Thyroid gland (tissue), 4 donors: ENCODE data around the gene UPK3A. TPM values are rescaled to one million over a fixed set of nuclear protein-coding genes. Genes with fewer than 3 reads are reported as not detected.

ENCODE experiments used
- DNase-seq, 2 donors: peaks; one replicate each; pipeline ENCODE4 v3.0.0-alpha.2; 2019
- H3K27ac ChIP-seq, 3 donors: fragments of 200-600 bp; sonication (generic); 1 replicate in 2 of 3; 2 replicates in 1 of 3; pipeline ENCODE4 v1.5.1; 2016 to 2019; ENCODE audit warnings: mild to moderate bottlenecking in 1 of 3, moderate library complexity in 1 of 3
- H3K27me3 ChIP-seq: fragments of 200-600 bp; sonication (generic); one replicate; pipeline ENCODE4 v1.5.1; 2019
- H3K36me3 ChIP-seq, 2 donors: fragments of 200-600 bp; sonication (generic); one replicate each; pipeline ENCODE4 v1.5.1; 2016 to 2019
- H3K4me1 ChIP-seq, 2 donors: fragments of 200-600 bp; sonication (generic); one replicate each; pipeline ENCODE4 v1.5.1; 2017 to 2019
- H3K4me3 ChIP-seq, 3 donors: fragments of 200-600 bp; sonication (generic); replicated peaks in 1 of 3; 1 replicate in 2 of 3; 2 replicates in 1 of 3; pipeline ENCODE4 v1.5.1; 2016; ENCODE audit warnings: mild to moderate bottlenecking in 1 of 3
- H3K9me3 ChIP-seq: fragments of 200-600 bp; sonication (generic); one replicate; pipeline ENCODE4 v1.5.1; 2017
- CTCF ChIP-seq, 6 experiments: fragments of 200-600 bp in 3 of 6; fragments of 450-650 bp in 3 of 6; sonication (generic) in 3 of 6; IDR thresholded peaks; one replicate each; pipeline ENCODE4 v1.5.1; 2016 to 2019; ENCODE audit warnings: antibody characterized with exemption in 6 of 6, mild to moderate bottlenecking in 2 of 6, inconsistent platforms in 1 of 6, moderate library complexity in 1 of 6
- POLR2A ChIP-seq, 2 donors: fragments of 450-650 bp; IDR thresholded peaks; one replicate each; pipeline ENCODE4 v1.6.1; 2017; ENCODE audit warnings: antibody characterized with exemption in 2 of 2, mild to moderate bottlenecking in 2 of 2, moderate library complexity in 1 of 2
- WGBS, 2 donors: methylation state at CpG; one replicate each; pipeline ENCODE4 v1.1.5; 2017; 5-methylcytosine and 5-hydroxymethylcytosine counted together
- intact Hi-C: fragments of 100-400 bp; cut with DNase I; formaldehyde crosslinking; loops from one replicate; pipeline ENCODE4 v1.15.1; 2023
- total RNA-seq, 4 donors: library from RNA; depleted of rRNA; stranded (reverse); fragments of >200 nt; gene quantifications; one replicate each; pipeline ENCODE4 v1.2.3, GENCODE V29; 2016

Gene UPK3A
- total RNA-seq, 4 donors from 2014 or later: 2.1 to 3.9 (median 2.6) TPM; not detected in 1

DNA sequence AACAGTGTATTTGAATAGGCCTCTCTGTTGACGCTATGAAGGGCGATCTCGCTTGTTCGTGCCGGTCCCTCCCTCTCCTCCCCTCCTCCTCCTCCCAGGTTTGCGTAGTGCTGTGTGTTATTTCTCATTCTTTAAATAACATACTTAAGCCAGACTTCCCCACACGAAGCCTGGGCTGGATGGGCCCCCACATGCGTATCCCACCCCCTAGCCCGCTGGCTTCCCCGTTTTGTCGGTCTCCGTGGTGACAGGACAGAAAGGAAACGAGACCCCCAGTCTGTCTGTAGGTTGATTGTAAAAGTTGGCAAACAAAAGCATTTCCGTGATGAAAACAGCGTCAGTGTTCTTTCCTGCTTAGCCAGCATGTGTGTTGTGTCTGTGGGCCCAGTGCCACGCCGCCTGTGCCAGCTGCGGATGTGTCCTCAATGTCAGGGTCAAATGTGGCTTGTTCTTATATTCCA lies 52.3 kb downstream of the UPK3A start:
- Histone ChIP-seq H3K27ac (peak overlapping the region in 2 of 3 donors; percentile 37 to 64), H3K4me1 (peaks cover 19 to 38% of the 10 kb centered on the region in 2 donors), H3K36me3 (peaks cover 6 to 16% of the 10 kb centered on the region in 2 donors), H3K27me3 (no peaks in the 10 kb centered on the region), H3K4me3 (no peak overlapping the region), H3K9me3 (no peaks in the 10 kb centered on the region)
- intact Hi-C loops: no loop called here
- WGBS, 2 donors: 70 to 77% methylated on average over 18 of the region's 18 CpGs
- peak; percentile 47 to 49 for DNase-seq
- no peak for TF ChIP-seq POLR2A (IDR thresholded peaks at IDR 0.05)
- TF ChIP-seq CTCF (IDR thresholded peaks at IDR 0.05): no peak

GRCh38 chr22:45337536-45337935 lies 52.8 kb downstream of the UPK3A start:
- Histone ChIP-seq H3K4me1 (peaks cover 19 to 39% of the 10 kb centered on the region in 2 donors), H3K4me3 (no peak overlapping the region), H3K27me3 (no peaks in the 10 kb centered on the region), H3K27ac (peak overlapping the region in 2 of 3 donors; percentile 37 to 64), H3K36me3 (peaks cover 3 to 16% of the 10 kb centered on the region in 2 donors), H3K9me3 (no peaks in the 10 kb centered on the region)
- WGBS, 2 donors: 75 to 91% methylated on average over 9 of the region's 9 CpGs
- TF ChIP-seq POLR2A (IDR thresholded peaks at IDR 0.05) (no peak), CTCF (IDR thresholded peaks at IDR 0.05) (no peak)
- no peak for DNase-seq
- intact Hi-C loops: no loop called here

DNA sequence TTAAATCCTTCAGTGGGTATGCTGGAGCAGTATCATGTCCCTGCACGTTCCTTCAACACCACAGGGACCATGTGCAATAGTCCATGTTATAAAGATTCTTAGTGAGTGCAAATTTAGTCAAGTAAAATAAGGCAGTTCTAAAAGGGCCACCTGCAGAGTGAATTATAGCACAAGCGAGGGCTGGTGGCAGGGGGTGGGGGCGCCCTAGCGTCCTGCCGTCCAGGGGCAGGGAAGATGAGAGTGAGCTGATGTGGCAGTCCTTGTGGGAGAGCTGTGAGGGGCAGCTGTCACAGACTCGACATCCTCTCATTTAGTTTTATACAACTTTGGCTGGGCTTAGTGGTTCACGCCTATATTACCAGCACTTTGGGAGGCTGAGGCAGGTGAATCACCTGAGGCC lies 54.0 kb downstream of the UPK3A start:
- Histone ChIP-seq H3K9me3 (no peaks in the 10 kb centered on the region), H3K4me3 (no peak overlapping the region), H3K27me3 (no peaks in the 10 kb centered on the region), H3K36me3 (peaks cover 0 to 14% of the 10 kb centered on the region in 2 donors), H3K27ac (peak overlapping the region in 2 of 3 donors; percentile 52), H3K4me1 (peaks cover 19 to 39% of the 10 kb centered on the region in 2 donors)
- intact Hi-C loops: no loop called here
- DNase-seq: no peak
- TF ChIP-seq POLR2A (IDR thresholded peaks at IDR 0.05) (no peak), CTCF (IDR thresholded peaks at IDR 0.05) (no peak)
- WGBS, 2 donors: 88 to 96% methylated on average over 7 of the region's 7 CpGs

DNA sequence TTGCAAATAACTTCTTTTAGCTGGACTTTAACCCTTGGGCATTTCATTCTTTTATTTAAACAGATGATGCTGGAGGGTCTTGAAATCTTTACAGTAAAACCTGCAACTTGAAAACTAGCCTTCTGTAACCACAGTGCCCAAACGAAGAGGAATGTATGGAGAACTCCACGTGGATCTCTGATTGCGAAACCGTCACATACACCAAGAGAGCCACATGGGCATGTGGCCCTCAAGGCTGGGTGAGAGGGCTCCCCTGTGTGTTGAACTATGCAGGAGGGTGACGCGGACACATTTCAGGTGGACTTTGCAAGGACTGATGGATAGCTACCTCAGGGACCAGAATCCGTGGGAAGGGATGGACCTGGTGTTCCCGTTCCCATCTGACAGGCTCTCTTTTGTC lies 55.6 kb downstream of the UPK3A start:
- H3K36me3 ChIP-seq: peaks cover 0 to 5% of the 10 kb centered on the region in 2 donors
- intact Hi-C loops: no loop called here
- peaks cover 19 to 39% of the 10 kb centered on the region in 2 donors for H3K4me1 ChIP-seq
- H3K9me3 ChIP-seq: no peaks in the 10 kb centered on the region
- no peak overlapping the region for H3K4me3 ChIP-seq
- no peaks in the 10 kb centered on the region for H3K27me3 ChIP-seq
- TF ChIP-seq CTCF (IDR thresholded peaks at IDR 0.05): no peak
- TF ChIP-seq POLR2A (IDR thresholded peaks at IDR 0.05): no peak
- peak overlapping the region in 1 of 3 donors; percentile 67 for H3K27ac ChIP-seq
- no peak for DNase-seq
- WGBS, 2 donors: 81 to 85% methylated on average over 8 of the region's 8 CpGs

DNA sequence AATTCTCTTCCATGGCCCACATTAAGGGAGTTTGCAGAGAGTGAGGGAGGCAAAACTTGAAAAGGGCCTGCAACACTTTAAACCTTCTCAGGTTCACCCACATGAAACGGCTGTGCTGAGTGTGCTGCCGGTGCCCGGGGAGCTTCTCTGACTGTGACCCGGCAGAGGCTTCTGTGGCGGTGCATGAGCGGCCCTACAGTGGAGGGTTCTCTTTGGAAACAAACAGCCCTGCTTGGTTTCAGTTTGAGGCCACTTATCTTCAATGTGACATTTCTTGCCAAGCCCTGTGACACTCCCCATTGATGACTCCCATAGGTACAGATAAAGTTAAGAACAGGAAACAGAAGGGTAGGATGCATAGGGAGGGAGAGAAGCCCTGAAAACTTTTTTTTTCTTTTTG lies 56.7 kb downstream of the UPK3A start:
- Histone ChIP-seq H3K27ac (peak overlapping the region in 2 of 3 donors; percentile 44 to 67), H3K27me3 (no peaks in the 10 kb centered on the region), H3K9me3 (no peaks in the 10 kb centered on the region), H3K4me3 (no peak overlapping the region), H3K36me3 (peaks cover 0 to 1% of the 10 kb centered on the region in 2 donors), H3K4me1 (peaks cover 19 to 36% of the 10 kb centered on the region in 2 donors)
- DNase-seq: peak; percentile 65 to 69
- intact Hi-C loops: no loop called here
- TF ChIP-seq POLR2A (IDR thresholded peaks at IDR 0.05) (peak in 1 of 2 donors; percentile 21), CTCF (IDR thresholded peaks at IDR 0.05) (no peak)
- 21 to 36% methylated on average over 6 of the region's 6 CpGs for WGBS, 2 donors
